Liver (tissue), 9 donors: Measurements from ENCODE around the gene CDC40. TPM values are rescaled to one million over a fixed set of nuclear protein-coding genes. Genes with fewer than 3 reads are reported as not detected.

Experiments used
- DNase-seq: peaks from one replicate; pipeline ENCODE4 v3.0.0-alpha.2; 2017; ENCODE audit warnings: low spot score
- H3K27ac ChIP-seq, 2 donors: one replicate each; pipeline ENCODE4 v1.7.0; 2013; ENCODE audit warnings: inconsistent platforms in 2 of 2, low read length in 2 of 2, control low read depth in 1 of 2, low read depth in 1 of 2, mild to moderate bottlenecking in 1 of 2
- H3K27me3 ChIP-seq, 4 donors: one replicate each; pipeline versions ENCODE4 v1.6.1 to v1.7.0; 2013; ENCODE audit warnings: low read length in 3 of 4, inconsistent platforms in 1 of 4, mild to moderate bottlenecking in 1 of 4, moderate library complexity in 1 of 4; ENCODE audit not compliant: control insufficient read depth in 4 of 4, insufficient read depth in 4 of 4
- H3K36me3 ChIP-seq, 4 donors: one replicate each; pipeline versions ENCODE4 v1.6.1 to v1.7.0; 2013; ENCODE audit warnings: low read length in 3 of 4, mild to moderate bottlenecking in 3 of 4, low read depth in 1 of 4, moderate library complexity in 1 of 4; ENCODE audit not compliant: control insufficient read depth in 4 of 4, insufficient read depth in 3 of 4
- H3K4me1 ChIP-seq, 4 donors: one replicate each; pipeline versions ENCODE4 v1.6.1 to v1.7.0; 2013; ENCODE audit warnings: low read length in 3 of 4, mild to moderate bottlenecking in 3 of 4, moderate library complexity in 1 of 4; ENCODE audit not compliant: control insufficient read depth in 4 of 4, insufficient read depth in 4 of 4
- H3K4me3 ChIP-seq, 3 donors: one replicate each; pipeline versions ENCODE4 v1.6.1 to v1.7.0; 2013; ENCODE audit warnings: low read length in 3 of 3, control low read depth in 1 of 3, low read depth in 1 of 3, mild to moderate bottlenecking in 1 of 3
- H3K9ac ChIP-seq, 2 donors: one replicate each; pipeline ENCODE4 v1.7.0; 2013; ENCODE audit warnings: low read length in 2 of 2, mild to moderate bottlenecking in 2 of 2, moderate library complexity in 2 of 2, control low read depth in 1 of 2, low read depth in 1 of 2
- H3K9me3 ChIP-seq, 4 donors: one replicate each; pipeline versions ENCODE4 v1.6.1 to v1.7.0; 2013; ENCODE audit warnings: low read length in 3 of 4; ENCODE audit not compliant: control insufficient read depth in 4 of 4
- ATF3 ChIP-seq: IDR thresholded peaks from 2 replicates; pipeline ENCODE4 v1.6.1; 2016; ENCODE audit warnings: antibody characterized with exemption
- CTCF ChIP-seq: fragments of 150-350 bp; IDR thresholded peaks from 2 replicates; pipeline ENCODE4 v1.5.1; 2017; ENCODE audit warnings: improper control_type of control experiment, low read depth, low read length; ENCODE audit not compliant: missing input control
- EGR1 ChIP-seq, 2 donors: IDR thresholded peaks; 2 replicates each; pipeline ENCODE4 v1.6.1; 2016 to 2018; ENCODE audit warnings: antibody characterized with exemption in 2 of 2, low read depth in 2 of 2
- FOXA1 ChIP-seq: IDR thresholded peaks from 2 replicates; pipeline ENCODE4 v1.6.1; 2016; ENCODE audit warnings: antibody characterized with exemption
- FOXA2 ChIP-seq: IDR thresholded peaks from 2 replicates; pipeline ENCODE4 v1.6.1; 2016; ENCODE audit warnings: antibody characterized with exemption
- GABPA ChIP-seq, 2 donors: IDR thresholded peaks in 1 of 2; conservative IDR thresholded peaks in 1 of 2; 2 replicates each; pipeline ENCODE4 v1.6.1; 2016; ENCODE audit warnings: antibody characterized with exemption in 2 of 2, mild to moderate bottlenecking in 1 of 2, moderate library complexity in 1 of 2
- HNF4A ChIP-seq, 2 donors: conservative IDR thresholded peaks; 2 replicates each; pipeline ENCODE4 v1.6.1; 2016; ENCODE audit warnings: antibody characterized with exemption in 2 of 2, mild to moderate bottlenecking in 2 of 2
- HNF4G ChIP-seq: IDR thresholded peaks from 2 replicates; pipeline ENCODE4 v1.6.1; 2016; ENCODE audit warnings: antibody characterized with exemption
- JUND ChIP-seq, 2 donors: IDR thresholded peaks; 2 replicates each; pipeline ENCODE4 v1.6.1; 2016; ENCODE audit warnings: antibody characterized with exemption in 2 of 2
- MAX ChIP-seq: IDR thresholded peaks from 2 replicates; pipeline ENCODE4 v1.6.1; 2016; ENCODE audit warnings: antibody characterized with exemption
- NR2F2 ChIP-seq: IDR thresholded peaks from 2 replicates; pipeline ENCODE4 v1.6.1; 2016; ENCODE audit warnings: antibody characterized with exemption
- RAD21 ChIP-seq, 2 donors: IDR thresholded peaks; 2 replicates each; pipeline ENCODE4 v1.6.1; 2016; ENCODE audit warnings: antibody characterized with exemption in 2 of 2, mild to moderate bottlenecking in 2 of 2
- REST ChIP-seq: IDR thresholded peaks from 2 replicates; pipeline ENCODE4 v1.6.1; 2016; ENCODE audit warnings: antibody characterized with exemption, mild to moderate bottlenecking
- RXRA ChIP-seq, 2 donors: IDR thresholded peaks; 2 replicates each; pipeline ENCODE4 v1.6.1; 2017 to 2018; ENCODE audit warnings: antibody characterized with exemption in 2 of 2, mild to moderate bottlenecking in 1 of 2
- SP1 ChIP-seq: IDR thresholded peaks from 2 replicates; pipeline ENCODE4 v1.6.1; 2018; ENCODE audit warnings: antibody characterized with exemption, mild to moderate bottlenecking
- TAF1 ChIP-seq: conservative IDR thresholded peaks from 2 replicates; pipeline ENCODE4 v1.6.1; 2016; ENCODE audit warnings: antibody characterized with exemption, mild to moderate bottlenecking
- YY1 ChIP-seq: IDR thresholded peaks from 2 replicates; pipeline ENCODE4 v1.6.1; 2016; ENCODE audit warnings: antibody characterized with exemption, mild to moderate bottlenecking
- WGBS: extraction: QIAGEN DNeasy Blood & Tissue Kit; methylation state at CpG from one replicate; pipeline ENCODE4 v1.1.7; 2013; 5-methylcytosine and 5-hydroxymethylcytosine counted together
- polyA plus RNA-seq, 2 donors: library from polyadenylated mRNA; stranded (reverse) in 1 of 2; unstranded in 1 of 2; fragments of 200-250 nt in 1 of 2; fragments of >200 nt in 1 of 2; fragmentation: Nextera tagmentation in 1 of 2; extraction: Ambion mirVana in 1 of 2; gene quantifications; one replicate each; pipeline versions ENCODE4 v1.2.1 to v1.2.3, GENCODE V29; 2013 to 2015
- total RNA-seq, 2 donors: library from RNA; depleted of rRNA; stranded (reverse); fragments of >200 nt; gene quantifications; one replicate each; pipeline ENCODE4 v1.2.3, GENCODE V29; 2014
- TF ChIP-seq, protein P1 (sequence below): IDR thresholded peaks from 2 replicates; pipeline ENCODE4 v1.6.1; 2016; ENCODE audit warnings: antibody characterized with exemption
- donor health status: healthy.
- donor health status: healthy.
- donor health status: healthy.
- donor health status: healthy.
- donor health status: healthy.

The CDC40 gene
- total and polyA plus RNA-seq, 4 donors, result 6.7 to 19.8 (median 13.3) TPM

- no peak for DNase-seq
- Histone ChIP-seq H3K36me3 (peaks cover 5 to 55% (median 33%) of the 10 kb centered on the region in 4 donors), H3K9me3 (no peaks in the 10 kb centered on the region), H3K4me3 (no peak overlapping the region), H3K27me3 (no peaks in the 10 kb centered on the region), H3K27ac (no peak overlapping the region), H3K4me1 (no peaks in the 10 kb centered on the region), H3K9ac (no peak overlapping the region)
- TF ChIP-seq REST, result no peak
- TF ChIP-seq FOXA1, result no peak
- TF ChIP-seq ATF3, result no peak
- no peak for TF ChIP-seq HNF4G
- no peak for TF ChIP-seq FOXA2
- TF ChIP-seq JUND (IDR thresholded peaks at IDR 0.05), result no peak
- no peak for TF ChIP-seq SP1
- no peak for TF ChIP-seq RXRA (IDR thresholded peaks at IDR 0.05)
- TF ChIP-seq GABPA (IDR thresholded peaks at IDR 0.05 in 1 of 2, conservative IDR thresholded peaks at IDR 0.05 in 1 of 2), result no peak
- no peak for TF ChIP-seq NR2F2
- TF ChIP-seq YY1, result no peak
- TF ChIP-seq HNF4A (conservative IDR thresholded peaks at IDR 0.05), result no peak
- TF ChIP-seq TAF1, result no peak
- TF ChIP-seq RAD21 (IDR thresholded peaks at IDR 0.05), result no peak
- TF ChIP-seq CTCF, result no peak
- TF ChIP-seq EGR1 (IDR thresholded peaks at IDR 0.05; ENCODE audit: low read depth in 2 of 2), result no peak
These were observed 41.5 kb downstream of the CDC40 start for GRCh38 chr6:110221738-110222137.

DNA sequence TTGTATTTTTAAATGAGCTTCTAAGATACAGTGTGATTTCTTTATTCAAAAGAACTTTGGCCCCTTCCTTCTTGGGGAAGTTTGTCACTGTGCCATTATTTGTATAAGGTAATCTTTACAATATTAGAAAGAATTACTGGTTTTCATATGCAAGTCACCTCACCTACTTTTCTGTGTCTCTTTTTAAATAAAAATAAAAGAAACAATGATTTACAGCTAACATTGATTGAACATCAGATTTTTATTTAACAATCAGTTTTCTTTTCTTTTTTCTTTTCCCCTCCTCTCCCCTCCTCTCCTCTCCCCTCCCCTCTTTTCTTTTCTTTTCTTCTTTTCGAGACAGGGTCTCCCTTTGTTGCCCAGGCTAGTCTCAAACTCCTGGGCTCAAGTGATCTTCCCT, 46.0 kb downstream of the CDC40 start:
- H3K9me3 ChIP-seq, result no peaks in the 10 kb centered on the region

More for the DNA sequence above, 46.0 kb downstream of the CDC40 start:
- Histone ChIP-seq H3K4me1 (no peaks in the 10 kb centered on the region), H3K27me3 (no peaks in the 10 kb centered on the region), H3K27ac (no peak overlapping the region), H3K9ac (no peak overlapping the region), H3K4me3 (no peak overlapping the region), H3K36me3 (peaks cover 1 to 44% (median 24%) of the 10 kb centered on the region in 4 donors)
- TF ChIP-seq JUND (IDR thresholded peaks at IDR 0.05) (no peak), CTCF (no peak), FOXA1 (no peak), MAX (no peak), ATF3 (no peak), HNF4A (conservative IDR thresholded peaks at IDR 0.05) (no peak), HNF4G (no peak), GABPA (IDR thresholded peaks at IDR 0.05 in 1 of 2, conservative IDR thresholded peaks at IDR 0.05 in 1 of 2) (no peak)
- TF ChIP-seq, protein P1, sequence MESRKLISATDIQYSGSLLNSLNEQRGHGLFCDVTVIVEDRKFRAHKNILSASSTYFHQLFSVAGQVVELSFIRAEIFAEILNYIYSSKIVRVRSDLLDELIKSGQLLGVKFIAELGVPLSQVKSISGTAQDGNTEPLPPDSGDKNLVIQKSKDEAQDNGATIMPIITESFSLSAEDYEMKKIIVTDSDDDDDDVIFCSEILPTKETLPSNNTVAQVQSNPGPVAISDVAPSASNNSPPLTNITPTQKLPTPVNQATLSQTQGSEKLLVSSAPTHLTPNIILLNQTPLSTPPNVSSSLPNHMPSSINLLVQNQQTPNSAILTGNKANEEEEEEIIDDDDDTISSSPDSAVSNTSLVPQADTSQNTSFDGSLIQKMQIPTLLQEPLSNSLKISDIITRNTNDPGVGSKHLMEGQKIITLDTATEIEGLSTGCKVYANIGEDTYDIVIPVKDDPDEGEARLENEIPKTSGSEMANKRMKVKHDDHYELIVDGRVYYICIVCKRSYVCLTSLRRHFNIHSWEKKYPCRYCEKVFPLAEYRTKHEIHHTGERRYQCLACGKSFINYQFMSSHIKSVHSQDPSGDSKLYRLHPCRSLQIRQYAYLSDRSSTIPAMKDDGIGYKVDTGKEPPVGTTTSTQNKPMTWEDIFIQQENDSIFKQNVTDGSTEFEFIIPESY, result no peak
- 94% methylated on average over 1 of the region's 1 CpG for WGBS
- no peak for DNase-seq
